ENCODE data around the gene PLCL2.

DNA sequence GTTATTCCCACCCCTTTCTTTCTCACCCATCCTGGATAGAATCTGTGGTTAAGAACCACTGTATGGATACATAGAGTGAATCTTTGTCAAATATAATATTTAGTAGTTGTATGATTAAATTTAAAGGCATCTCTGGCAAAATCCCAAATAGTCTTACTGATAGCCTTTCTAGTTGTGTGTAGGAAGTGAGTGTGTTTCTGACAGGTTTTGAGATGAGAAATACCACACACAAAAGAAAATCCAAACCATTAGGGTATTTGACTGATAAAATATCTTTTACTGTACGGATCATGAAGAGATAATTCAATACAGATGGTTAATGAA is 44.7 kb upstream of the PLCL2 start:
- TF ChIP-seq POLR2AphosphoS5 (IDR thresholded peaks at IDR 0.05; ENCODE audit: borderline replicate concordance, low read depth, low read length) (no peak), EZH2 (IDR thresholded peaks at IDR 0.05) (no peak)

All from SK-N-MC (cell line).